HS-27A (cell line): Measurements from ENCODE around the gene TAS2R19.
"Not testable (repeated sequence)": the region's sequence is repeated elsewhere in the genome, so short reads cannot be mapped to it uniquely, and the experiment has no call there.

Experiments
- DNase-seq: peaks from one replicate; pipeline ENCODE4 v3.0.0-alpha.2; 2012; ENCODE audit warnings: low read depth, missing footprints

The TAS2R19 gene, protein sequence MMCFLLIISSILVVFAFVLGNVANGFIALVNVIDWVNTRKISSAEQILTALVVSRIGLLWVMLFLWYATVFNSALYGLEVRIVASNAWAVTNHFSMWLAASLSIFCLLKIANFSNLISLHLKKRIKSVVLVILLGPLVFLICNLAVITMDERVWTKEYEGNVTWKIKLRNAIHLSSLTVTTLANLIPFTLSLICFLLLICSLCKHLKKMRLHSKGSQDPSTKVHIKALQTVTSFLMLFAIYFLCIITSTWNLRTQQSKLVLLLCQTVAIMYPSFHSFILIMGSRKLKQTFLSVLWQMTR

DNA sequence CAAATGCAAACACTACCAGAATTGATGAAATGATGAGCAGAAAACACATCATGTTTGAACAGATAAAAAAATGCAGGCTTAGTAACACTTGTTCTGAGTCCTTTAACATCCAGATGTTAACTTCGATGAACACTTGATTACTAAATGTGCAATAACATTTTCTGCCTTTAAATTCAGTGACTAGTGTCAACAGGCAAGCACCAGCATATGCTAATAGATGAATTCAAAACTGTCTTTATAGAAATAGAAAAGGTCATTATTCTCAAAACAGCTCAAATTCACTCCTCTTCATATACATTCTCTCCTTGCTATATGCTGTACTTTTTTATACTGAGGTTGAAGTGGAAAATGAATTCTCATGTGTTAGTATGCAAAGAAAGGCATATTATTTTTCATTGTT is at the start of gene TAS2R19:
TAS2R19 (minus strand) TSS at position 101 of the 400 bp plus-strand sequence; CDS start at position 52, 49 bp downstream.
- DNase-seq, result no peak

DNA sequence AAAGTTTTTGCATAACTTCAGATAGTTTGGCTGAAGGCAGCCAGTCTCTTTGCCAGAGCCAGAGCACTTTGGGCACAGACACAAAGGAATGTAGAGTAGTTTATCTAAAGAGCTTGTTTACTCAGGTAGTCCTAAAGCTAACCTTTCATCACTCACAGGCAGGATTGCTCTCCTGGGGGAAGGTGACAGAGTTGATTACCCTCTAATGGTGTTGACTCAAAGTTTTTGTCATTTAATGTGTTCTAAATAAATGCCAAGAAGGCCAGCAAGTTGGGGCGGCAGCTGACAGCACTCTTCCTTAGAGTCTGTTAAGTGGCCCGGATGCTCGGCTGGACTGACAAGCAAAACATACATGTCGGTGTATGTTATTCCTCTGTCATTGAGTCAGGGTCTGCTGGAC is 49.0 kb upstream of the TAS2R19 start:
- no peak for DNase-seq

DNA sequence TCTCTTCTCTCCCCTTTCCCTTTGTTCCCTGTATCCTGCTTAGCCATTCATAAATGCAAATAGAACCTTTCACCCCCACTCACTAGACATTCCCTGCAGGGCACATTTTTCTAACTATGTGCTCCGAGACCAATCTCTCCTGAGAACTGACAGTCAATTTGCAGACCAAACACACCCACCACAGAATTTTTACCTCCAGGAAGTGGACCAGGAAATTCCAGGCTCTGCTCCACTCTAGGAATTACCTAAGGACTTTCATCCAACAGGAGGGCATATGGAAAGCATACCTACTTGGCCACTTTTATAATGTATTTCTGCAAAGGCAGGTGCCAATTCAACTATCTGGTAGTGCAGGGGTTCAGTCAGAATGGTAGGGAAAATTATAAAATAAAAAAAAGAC is 48.6 kb upstream of the TAS2R19 start:
- DNase-seq, result no peak

DNA sequence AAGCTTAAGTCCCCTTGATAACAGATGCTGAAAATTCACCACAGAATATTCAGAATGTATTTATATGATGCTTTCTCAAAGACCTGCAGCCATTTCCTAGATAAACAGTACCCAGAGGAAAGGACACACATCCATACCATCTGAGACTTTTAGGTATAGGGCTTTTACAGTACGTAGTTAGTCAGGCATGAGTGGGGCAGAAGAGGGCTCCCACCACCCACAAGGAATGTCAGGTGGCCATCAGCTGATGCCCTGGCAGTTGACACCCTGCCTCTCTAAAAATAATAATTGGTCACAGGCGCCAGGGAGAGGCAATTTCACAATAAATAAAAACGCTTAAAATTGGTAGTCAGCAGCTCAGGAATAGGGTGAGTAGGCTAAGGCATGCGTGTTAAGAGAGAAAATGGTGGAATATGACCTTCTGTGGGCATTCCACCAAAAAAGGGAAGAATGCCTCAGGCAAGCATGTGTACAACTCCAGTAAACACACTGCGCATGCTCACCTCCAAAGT is 47.5 kb upstream of the TAS2R19 start:
- DNase-seq, result no peak

DNA sequence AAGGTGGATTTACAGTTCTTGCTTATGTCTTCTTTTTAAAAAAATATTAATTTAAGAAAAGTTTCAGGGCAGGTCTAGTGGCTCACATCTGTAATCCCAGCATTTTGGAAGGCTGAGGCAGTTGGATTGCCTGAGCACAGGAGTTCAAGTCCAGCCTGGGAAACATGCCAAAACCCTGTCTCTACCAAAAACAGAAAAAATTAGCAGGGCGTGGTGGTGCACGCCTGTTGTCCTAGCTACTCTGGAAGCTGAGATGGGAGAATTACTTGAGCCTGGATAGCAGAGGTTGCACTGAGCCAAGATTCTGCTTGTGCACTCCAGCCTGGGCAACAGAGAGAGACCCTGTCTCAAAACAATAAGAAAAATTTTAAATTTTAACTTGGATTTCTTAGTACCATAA is 45.1 kb upstream of the TAS2R19 start:
- no peak for DNase-seq

DNA sequence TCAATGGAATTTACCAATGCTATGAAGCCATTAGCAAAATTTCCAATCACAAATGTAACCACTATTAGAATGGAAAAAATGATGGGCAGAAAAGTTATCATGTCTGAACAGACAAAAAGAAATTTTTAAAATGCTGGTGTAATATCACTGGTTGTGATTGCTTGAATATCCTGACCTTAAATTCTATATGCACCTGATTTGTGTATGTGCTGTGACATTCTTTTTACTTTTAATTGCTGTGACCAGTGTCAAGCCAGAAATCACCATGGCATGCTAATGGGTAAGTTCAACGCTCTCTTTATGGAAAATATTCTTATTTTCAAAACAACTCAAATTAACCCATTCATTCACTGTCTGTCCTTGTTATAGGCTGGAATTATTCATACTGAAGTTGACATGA is 39.8 kb upstream of the TAS2R19 start, which contains the start of gene TAS2R46:
TAS2R46 (minus strand) TSS at position 101 of the 400 bp plus-strand sequence; CDS start at position 101, 0 bp downstream.
- DNase-seq, result not testable (repeated sequence)

DNA sequence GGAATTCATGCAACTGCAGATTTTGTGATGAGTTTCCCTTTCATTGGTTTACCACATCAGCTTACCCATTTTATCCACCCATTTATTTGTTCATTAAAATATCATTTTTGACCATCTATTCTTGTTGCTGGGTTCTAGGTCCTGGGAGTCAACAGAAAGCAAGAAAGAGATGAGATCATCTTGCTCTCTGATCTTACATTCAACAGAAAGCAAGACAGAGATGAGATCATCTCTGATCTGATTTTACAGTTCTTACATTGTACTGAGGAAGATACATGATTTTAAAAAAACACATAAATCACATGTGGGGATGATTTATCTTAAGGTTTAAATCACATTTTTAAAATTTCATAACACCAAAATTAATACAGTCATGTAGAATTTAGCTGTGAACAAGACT is 37.4 kb upstream of the TAS2R19 start:
- no peak for DNase-seq

DNA sequence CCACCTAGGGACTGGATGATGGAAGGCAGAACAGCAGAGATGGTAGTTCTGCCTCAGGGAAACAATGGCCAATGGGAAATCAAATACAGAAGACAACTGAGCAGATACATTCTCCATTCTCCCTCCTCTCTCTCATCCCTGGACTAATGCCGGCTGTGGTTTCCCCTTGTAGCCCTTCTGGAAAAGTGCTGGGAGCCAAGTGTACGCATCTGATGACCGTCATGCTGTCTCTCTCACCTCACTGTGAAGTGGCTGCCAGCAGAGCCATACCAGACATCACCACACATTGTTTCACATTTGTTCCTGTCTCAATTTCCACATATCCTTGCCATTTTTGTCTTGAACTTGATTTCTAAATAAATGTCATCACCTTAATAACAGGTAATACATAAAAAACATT is 36.6 kb upstream of the TAS2R19 start:
- no peak for DNase-seq

DNA sequence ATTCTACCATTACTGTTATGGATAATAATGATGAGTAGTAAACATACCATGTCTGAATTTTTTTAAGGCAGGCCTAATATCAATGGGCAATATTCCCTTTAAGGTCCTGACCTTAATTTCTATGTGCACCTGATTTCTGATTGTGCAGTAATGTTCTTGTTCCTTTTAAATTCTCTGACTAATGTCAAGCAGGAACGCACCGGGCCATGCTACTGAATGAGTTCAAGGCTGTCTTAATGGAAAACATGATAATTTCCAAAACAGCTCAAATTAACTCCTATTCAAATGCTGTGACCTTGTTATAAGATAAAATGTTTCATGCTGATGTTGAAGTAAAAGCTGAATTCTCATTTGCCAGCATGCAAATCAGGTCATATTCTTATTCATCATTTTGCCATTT is 32.9 kb upstream of the TAS2R19 start:
- no peak for DNase-seq

DNA sequence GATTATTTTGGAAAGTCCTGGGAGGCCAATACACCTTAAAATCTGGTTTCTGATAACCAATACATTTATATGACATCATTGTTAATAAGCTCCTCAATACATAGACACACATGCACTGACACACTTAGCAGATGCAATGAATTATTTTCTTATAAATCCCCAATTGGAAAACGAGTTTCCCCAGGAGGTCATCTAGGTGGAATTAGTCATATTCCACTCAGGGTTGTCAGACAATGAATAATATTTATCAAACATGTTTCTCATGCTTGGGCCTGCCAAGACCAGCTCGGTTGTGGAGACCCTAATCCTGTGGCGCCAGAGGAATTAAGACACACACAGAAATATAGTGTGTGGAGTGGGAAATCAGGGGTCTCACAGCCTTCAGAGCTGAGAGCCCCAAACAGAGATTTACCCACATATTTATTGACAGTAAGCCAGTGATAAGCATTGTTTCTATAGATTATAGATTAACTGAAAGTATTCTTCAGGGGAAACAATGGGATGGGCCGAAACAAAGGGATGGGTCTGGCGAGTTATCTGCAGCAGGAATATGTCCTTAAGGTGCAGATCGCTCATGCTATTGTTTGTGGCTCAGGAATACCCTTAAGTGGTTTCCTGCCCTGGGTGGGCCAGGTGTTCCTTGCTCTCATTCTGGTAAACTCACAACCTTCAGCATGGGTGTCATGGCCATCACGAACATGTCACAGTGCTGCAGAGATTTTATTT is 27.5 kb upstream of the TAS2R19 start:
- not testable (repeated sequence) for DNase-seq

DNA sequence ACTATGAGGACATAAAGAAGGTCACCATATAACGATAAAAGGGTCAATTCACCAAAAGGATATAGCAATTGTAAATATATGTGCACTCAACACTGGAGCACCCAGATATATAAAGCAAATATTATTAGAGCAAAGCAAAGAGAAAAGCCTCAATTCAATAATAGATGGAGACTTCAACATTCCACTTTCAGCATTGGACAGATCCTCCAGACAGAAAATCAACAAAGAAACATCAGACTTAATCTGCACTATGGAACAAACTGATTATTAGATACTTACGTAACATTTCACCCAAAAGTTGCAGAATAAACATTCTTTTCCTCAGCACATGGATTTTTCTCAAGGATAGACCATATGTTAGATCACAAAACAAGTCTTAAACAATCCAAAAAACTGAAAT is 18.9 kb upstream of the TAS2R19 start:
- not testable (repeated sequence) for DNase-seq

DNA sequence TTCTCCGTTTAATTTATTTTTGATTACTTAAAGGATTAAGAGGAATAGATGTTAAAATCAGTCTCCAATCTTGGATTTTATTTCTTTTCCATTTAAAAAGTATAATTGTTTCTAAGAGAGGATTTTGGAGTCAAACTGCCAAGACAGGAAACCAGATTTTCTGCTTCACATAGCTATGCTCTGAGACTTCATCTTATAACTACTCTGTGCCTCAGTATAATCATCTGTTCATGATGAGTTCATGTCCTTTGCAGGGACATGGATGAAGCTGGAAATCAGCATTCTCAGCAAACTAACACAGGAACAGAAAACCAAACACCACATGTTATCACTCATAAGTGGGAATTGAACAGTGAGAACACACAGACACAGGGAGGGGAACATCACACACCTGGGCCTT is 17.7 kb upstream of the TAS2R19 start:
- no peak for DNase-seq

DNA sequence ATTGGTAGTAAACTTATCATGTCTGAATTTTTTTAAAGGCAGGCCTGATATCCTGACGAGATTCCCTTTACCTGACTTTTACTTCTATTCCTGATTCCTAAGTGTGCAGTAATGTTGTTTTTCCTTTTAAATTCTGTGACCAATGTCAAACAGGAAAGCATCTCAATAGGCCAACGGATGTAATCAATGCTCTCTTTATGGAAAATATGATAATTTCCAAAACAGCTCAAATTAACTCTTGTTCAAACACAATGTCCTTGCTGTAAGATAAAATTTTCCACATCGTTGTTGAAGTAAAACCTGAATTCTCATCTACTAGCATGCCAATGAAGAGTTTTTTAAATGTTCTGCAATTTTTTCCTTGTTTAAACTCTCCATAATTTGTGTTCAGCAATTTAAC is 16.8 kb upstream of the TAS2R19 start:
- no peak for DNase-seq

DNA sequence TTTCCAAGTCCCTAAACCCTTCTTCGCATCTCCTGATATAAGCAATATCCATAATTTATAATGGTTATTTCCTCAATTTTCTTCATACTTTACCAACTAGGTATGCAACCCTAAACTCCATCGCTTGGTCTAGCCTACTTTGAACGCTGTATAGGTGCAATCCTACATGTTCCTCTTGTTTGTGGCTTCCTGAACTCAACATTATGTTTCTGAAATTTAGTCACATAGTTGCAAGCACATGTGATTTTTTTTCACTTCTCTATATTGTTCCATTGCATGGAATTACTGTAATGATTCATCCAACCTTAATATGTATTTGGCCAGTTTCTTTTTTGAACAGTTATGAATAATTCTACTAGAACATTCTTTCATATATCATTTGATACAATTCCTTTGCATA is 11.5 kb upstream of the TAS2R19 start:
- not testable (repeated sequence) for DNase-seq

DNA sequence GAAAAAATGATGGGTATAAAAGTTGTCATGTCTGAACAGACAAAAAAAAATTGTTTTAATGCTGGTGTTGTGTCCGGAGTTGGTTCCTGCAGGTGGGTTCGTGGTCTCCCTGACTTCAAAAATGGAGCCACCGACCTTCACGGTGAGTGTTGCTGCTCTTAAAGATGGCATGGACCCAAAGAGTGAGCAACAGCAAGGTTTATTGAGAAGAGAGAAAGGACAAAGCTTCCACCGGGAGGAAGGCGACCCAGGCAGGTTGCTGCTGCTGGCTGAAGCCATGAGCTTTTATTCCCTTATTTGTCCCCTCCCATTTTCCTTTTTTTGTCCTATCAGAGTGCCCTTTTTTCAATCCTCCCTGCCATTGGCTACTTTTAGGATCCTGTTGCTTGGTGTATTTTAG is 8.9 kb upstream of the TAS2R19 start, which contains the start of gene TAS2R31:
TAS2R31 (minus strand) TSS at position 101 of the 400 bp plus-strand sequence; CDS start at position 29, 72 bp downstream.
- no peak for DNase-seq

DNA sequence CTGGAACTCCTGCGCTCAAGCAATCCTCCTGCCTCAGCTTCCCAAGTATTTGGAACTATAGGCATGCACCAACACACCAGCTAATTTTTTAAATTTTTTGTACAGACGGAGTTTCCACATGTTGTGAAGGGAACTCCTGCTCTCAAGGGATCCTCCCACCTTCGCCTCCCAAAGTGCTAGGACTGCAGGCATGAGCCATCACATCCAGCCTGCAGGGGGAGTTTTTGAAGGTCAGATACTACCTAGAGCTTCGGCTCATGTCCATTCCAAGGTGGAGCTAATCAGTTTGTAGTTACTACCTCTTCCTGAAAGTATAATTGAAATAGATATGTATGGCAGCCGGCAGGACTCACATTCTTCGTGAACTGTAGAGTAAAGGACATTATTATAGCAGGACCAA is 3.7 kb upstream of the TAS2R19 start:
- DNase-seq, result no peak

DNA sequence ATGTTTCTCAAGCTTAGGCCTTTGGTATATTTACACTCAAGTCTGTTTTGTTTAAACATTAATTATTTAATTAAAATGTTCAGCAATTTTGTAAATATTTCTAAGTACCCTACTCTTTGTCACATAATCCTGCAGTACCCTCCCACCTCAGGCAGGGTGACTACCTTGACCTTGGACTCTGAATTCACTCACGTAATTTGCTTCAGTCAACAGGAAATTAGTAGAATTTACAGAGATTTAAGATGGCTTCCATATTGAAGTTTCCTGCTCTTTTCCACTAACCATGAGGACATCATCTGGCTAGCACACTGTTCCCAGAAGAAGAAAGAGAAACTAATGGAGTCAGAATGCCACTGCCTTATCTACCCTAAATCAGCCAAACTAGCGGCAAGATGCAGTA is 967 bp upstream of the TAS2R19 start:
- no peak for DNase-seq

DNA sequence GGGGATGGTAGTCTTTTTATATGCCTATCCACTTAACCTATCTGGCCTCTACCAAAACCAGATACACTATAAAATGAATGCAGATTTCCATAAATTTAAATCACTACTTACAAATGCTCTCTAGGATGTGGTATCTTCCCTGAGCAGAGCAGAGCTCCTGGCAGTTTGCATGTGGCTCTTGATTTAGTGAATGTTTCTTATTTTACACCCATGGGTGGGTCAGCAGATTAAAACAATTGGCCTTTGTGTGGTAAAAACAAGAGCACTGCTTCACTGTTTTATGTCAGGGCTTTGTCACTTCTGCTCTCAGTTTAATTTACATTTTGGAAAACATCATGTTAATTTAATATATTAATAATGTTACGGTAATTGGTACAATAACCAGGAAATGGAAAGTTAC is 5.5 kb downstream of the TAS2R19 start:
- DNase-seq, result no peak

DNA sequence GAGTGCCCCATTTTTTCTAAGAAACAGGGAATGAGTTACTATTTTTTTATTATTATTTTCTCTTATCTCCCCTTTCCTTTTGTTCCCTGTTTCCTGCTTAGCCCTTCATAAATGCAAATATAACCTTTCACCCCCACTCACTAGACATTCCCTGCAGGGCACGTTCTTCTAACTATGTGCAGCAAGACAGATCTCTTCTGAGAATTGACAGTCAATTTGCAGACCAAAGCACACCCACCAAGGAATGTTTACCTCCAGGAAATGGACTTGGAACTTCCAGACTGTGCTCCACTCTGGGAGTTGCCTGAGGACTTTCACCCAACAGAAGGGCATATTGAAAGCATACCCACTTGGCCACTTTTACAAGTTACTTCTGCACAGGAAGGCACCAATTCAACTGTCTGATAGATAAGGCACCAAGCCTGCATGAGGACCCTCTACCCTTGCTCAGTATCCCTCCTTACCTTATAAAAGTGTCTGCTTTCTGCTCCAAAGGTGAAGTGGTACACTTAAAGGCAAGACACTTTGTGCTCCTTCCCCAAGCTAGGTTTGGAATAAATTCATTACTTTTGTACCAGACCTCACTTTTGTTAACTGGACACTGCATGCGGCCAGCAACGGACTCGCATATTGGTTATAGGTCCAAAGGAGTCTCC is 6.5 kb downstream of the TAS2R19 start:
- no peak for DNase-seq

DNA sequence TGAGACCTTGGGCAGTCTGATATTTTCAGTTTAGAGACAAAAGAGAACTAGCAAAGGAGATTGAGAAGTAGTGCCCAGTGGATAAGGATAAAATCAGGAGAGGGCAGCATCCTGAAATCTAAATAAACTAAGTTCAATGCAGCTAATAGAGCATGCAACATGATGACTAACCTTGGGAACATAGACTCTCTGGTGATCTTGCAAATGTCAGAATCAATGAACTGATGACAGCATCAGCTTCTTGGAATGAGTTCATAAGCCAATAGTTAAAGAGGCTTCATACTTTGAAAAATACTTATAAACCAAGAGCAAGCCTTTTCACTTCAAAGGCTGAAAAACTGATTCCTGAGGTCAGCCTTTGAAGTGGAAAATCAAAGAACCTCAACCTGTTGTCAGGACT is 8.2 kb downstream of the TAS2R19 start:
- DNase-seq, result no peak

DNA sequence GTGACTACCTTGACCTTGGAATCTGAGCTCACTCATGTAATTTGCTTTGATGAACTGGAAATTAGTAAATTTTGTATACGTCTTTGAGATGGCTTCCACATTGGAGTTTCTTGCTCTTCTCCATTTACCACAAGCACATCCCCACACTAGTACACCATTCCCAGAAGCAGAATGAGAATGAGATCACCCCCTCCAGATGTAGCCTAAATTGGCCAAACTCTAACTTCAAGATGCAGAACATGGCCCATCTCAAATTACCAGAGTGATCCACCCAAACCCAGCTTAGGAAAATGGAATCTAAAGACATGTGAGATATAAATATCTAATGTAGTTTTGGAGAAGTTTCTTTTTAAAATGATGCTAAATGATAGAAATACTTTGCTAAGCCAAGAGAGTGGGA is 14.8 kb downstream of the TAS2R19 start:
- DNase-seq, result no peak

DNA sequence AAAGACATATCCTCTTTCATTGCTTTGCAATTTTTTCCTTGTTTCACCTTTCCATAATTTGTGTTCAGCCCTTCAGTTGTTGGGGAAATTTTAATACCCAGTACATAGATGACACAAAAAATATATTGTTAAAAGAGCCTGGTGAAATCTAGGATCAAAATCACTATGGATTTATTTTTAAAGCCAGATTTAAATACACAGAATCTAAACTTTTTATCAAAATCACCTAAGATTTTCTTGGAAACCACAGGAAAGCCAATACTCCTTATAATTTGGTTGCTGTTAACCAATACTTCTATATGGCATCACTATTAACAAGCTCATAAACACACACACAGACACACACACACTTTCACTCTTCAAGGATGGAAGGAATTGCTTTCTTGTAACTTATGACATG is 24.2 kb downstream of the TAS2R19 start, which contains the start of gene TAS2R20:
TAS2R20 (minus strand) TSS at position 101 of the 400 bp plus-strand sequence. CDS start 429 bp downstream, outside the sequence.
- no peak for DNase-seq

DNA sequence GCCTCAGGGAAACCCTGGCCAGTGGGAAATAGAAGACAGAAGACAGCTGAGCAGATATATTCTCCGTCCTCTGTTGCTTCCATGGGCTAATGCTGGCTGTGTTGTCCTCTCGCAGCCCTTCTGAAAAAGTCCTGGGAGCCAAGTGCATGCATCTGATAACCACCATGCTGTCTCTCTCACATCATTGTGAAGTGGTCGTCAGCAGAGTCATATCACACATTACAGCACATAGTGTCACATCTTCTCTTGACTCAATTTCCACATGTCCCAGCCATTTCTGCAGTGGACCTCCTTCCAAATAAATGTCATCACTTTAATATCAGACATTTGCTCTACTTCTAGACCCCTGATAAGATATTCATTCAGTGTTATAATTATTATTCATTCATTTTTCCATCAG is 28.1 kb downstream of the TAS2R19 start:
- no peak for DNase-seq
